ENCODE data around the gene WSCD1.

DNA sequence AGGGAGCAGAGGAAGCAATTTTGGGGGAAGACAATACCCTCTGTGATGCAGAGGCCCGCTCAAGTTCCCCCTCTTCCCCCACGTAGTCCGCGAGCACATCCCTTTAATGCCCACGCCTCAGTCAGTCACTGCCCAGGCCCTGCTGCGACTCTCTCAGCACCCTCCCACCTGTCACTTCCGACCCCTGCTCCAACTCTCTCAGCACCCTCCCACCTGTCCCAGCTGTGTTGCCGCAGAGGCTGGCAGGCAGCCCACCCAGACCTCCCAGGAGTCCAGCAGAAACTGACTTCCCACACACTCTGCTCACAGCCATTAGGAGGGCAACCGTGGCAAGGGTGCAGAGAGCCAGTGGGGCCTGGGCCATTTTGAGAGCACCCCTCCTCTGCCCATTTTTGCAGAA lies 92.7 kb downstream of the WSCD1 start:
- TF ChIP-seq, protein P1, sequence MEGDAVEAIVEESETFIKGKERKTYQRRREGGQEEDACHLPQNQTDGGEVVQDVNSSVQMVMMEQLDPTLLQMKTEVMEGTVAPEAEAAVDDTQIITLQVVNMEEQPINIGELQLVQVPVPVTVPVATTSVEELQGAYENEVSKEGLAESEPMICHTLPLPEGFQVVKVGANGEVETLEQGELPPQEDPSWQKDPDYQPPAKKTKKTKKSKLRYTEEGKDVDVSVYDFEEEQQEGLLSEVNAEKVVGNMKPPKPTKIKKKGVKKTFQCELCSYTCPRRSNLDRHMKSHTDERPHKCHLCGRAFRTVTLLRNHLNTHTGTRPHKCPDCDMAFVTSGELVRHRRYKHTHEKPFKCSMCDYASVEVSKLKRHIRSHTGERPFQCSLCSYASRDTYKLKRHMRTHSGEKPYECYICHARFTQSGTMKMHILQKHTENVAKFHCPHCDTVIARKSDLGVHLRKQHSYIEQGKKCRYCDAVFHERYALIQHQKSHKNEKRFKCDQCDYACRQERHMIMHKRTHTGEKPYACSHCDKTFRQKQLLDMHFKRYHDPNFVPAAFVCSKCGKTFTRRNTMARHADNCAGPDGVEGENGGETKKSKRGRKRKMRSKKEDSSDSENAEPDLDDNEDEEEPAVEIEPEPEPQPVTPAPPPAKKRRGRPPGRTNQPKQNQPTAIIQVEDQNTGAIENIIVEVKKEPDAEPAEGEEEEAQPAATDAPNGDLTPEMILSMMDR (IDR thresholded peaks at IDR 0.05) = no peak
- no peak for TF ChIP-seq POLR2A (IDR thresholded peaks at IDR 0.05)
- no peak for TF ChIP-seq POLR2AphosphoS5 (IDR thresholded peaks at IDR 0.05)
- TF ChIP-seq EP300 (IDR thresholded peaks at IDR 0.05) = no peak

Data from upper lobe of left lung (tissue), 4 donors.